WERI-Rb-1 (cell line): ENCODE measurements around the gene DUSP22.

Experiments
- DNase-seq: peaks from one replicate; pipeline ENCODE4 v3.0.0-alpha.2; 2020
- H3K27ac ChIP-seq: fragments of 250-450 bp; sonication (Bioruptor Pico); 2 replicates; pipeline ENCODE4 v1.5.1; 2020; ENCODE audit warnings: mild to moderate bottlenecking, moderate library complexity
- H3K27me3 ChIP-seq: fragments of 250-450 bp; sonication (Bioruptor Pico); 2 replicates; pipeline ENCODE4 v1.5.1; 2021; ENCODE audit warnings: mild to moderate bottlenecking, low read depth, moderate library complexity; ENCODE audit not compliant: insufficient read depth, severe bottlenecking
- H3K36me3 ChIP-seq: fragments of 250-450 bp; sonication (Bioruptor Pico); 2 replicates; pipeline ENCODE4 v1.5.1; 2020; ENCODE audit warnings: mild to moderate bottlenecking, moderate library complexity
- H3K4me3 ChIP-seq: 2 replicates; pipeline ENCODE4 v1.5.1; 2011; ENCODE audit warnings: low read depth, mild to moderate bottlenecking, control low read depth, low read length
- H3K9me3 ChIP-seq: fragments of 250-450 bp; sonication (Bioruptor Pico); 2 replicates; pipeline ENCODE4 v1.5.1; 2021; ENCODE audit warnings: mild to moderate bottlenecking, moderate library complexity; ENCODE audit not compliant: severe bottlenecking
- CTCF ChIP-seq: IDR thresholded peaks from 2 replicates; pipeline ENCODE4 v1.5.1; 2011; ENCODE audit warnings: low read depth, mild to moderate bottlenecking, control low read depth, inconsistent platforms, low read length

DUSP22 gene

GRCh38 chr6:313917-314316 is 21.6 kb downstream of the DUSP22 start:
- TF ChIP-seq CTCF, result no peak
- H3K27me3 ChIP-seq, result peaks cover 57% of the 10 kb centered on the region
- DNase-seq, result peak; percentile 73
- no peaks in the 10 kb centered on the region for H3K9me3 ChIP-seq
- no peak overlapping the region; the same call in 1 of the 2 replicates for H3K27ac ChIP-seq
- no peaks in the 10 kb centered on the region for H3K36me3 ChIP-seq
- H3K4me3 ChIP-seq, result no peak overlapping the region

GRCh38 chr6:314377-314776 is 22.1 kb downstream of the DUSP22 start:
- Histone ChIP-seq H3K27me3 (peaks cover 56% of the 10 kb centered on the region), H3K27ac (no peak overlapping the region), H3K9me3 (no peaks in the 10 kb centered on the region), H3K4me3 (no peak overlapping the region), H3K36me3 (no peaks in the 10 kb centered on the region)
- no peak for DNase-seq
- no peak for TF ChIP-seq CTCF

- H3K4me3 ChIP-seq, result no peak overlapping the region
- H3K27me3 ChIP-seq, result peaks cover 65% of the 10 kb centered on the region
- no peak overlapping the region for H3K27ac ChIP-seq
- no peak for TF ChIP-seq CTCF
- DNase-seq, result no peak
- no peaks in the 10 kb centered on the region for H3K36me3 ChIP-seq
- no peaks in the 10 kb centered on the region for H3K9me3 ChIP-seq
Observed at GRCh38 chr6:315226-315625, 22.9 kb downstream of the DUSP22 start.

- Histone ChIP-seq H3K9me3 (no peaks in the 10 kb centered on the region), H3K36me3 (no peaks in the 10 kb centered on the region; the same call in 1 of the 2 replicates), H3K4me3 (no peak overlapping the region), H3K27ac (no peak overlapping the region), H3K27me3 (peaks cover 64% of the 10 kb centered on the region)
- DNase-seq, result no peak
- TF ChIP-seq CTCF, result no peak
Observed at GRCh38 chr6:315921-316752, 23.9 kb downstream of the DUSP22 start.

- DNase-seq, result no peak
- Histone ChIP-seq H3K27me3 (peaks cover 66% of the 10 kb centered on the region), H3K27ac (no peak overlapping the region), H3K9me3 (no peaks in the 10 kb centered on the region), H3K4me3 (no peak overlapping the region), H3K36me3 (no peaks in the 10 kb centered on the region; the same call in 1 of the 2 replicates)
- TF ChIP-seq CTCF, result no peak
Observed at GRCh38 chr6:316753-317038, 24.4 kb downstream of the DUSP22 start.

GRCh38 chr6:317060-317447 is 24.8 kb downstream of the DUSP22 start:
- H3K27me3 ChIP-seq, result peaks cover 66% of the 10 kb centered on the region
- H3K36me3 ChIP-seq, result peaks cover 3% of the 10 kb centered on the region; the same call in 1 of the 2 replicates
- H3K27ac ChIP-seq, result no peak overlapping the region
- no peak for TF ChIP-seq CTCF
- H3K4me3 ChIP-seq, result no peak overlapping the region
- no peak for DNase-seq
- H3K9me3 ChIP-seq, result no peaks in the 10 kb centered on the region
